GM21825 (cell line): ENCODE measurements around the gene OBP2B.
"Not testable (repeated sequence)": the region's sequence is repeated elsewhere in the genome, so short reads cannot be mapped to it uniquely, and the experiment has no call there.

Experiments
- ATAC-seq: cut with Tn5 transposase; IDR thresholded peaks from one replicate; pipeline ENCODE4 v1.9.1; 2021; ENCODE audit warnings: mild to moderate bottlenecking, moderate library complexity; ENCODE audit not compliant: unreplicated experiment

OBP2B gene

GRCh38 chr9:133238851-133239532, 29.9 kb upstream of the OBP2B start:
- ATAC-seq, result no peak

- ATAC-seq, result no peak
Observed at GRCh38 chr9:133238272-133238850, 29.3 kb upstream of the OBP2B start.

DNA sequence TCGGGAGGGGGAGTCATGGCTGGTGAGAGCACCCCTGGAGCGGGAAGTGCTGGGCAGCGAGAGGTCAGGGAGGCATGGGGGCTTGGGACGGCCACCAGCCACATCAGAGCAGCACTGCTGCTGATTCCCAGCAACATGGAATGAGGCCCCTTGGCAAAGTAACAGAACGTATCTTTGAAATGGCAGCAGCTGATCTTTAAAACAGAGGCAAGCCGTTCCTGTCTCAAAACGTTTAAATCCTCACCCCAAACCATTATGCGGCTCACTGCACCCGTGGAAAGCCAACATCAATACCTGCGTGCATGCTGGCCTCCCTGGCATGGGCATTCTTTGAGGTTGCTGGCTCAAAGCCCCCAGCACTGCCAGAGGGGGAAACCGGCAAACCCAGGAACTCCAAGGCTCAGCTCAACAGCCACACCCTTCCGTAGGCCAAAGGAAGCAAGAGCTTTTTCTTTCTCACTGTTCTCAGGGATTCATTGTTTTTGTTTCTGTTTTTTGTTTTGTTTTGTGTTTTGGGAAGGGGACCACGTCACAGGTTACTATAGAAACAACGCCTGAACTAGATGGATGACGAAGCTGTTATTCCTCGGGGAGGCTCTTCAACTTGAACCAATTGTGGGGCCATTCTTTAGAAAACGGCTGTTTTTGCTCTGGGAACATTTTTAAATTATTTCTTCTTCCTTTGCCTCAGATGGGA, 28.1 kb upstream of the OBP2B start:
- ATAC-seq, result no peak

GRCh38 chr9:133236291-133237034, 27.4 kb upstream of the OBP2B start:
- ATAC-seq, result not testable (repeated sequence)

GRCh38 chr9:133235549-133236222, 26.6 kb upstream of the OBP2B start:
- ATAC-seq, result no peak

DNA sequence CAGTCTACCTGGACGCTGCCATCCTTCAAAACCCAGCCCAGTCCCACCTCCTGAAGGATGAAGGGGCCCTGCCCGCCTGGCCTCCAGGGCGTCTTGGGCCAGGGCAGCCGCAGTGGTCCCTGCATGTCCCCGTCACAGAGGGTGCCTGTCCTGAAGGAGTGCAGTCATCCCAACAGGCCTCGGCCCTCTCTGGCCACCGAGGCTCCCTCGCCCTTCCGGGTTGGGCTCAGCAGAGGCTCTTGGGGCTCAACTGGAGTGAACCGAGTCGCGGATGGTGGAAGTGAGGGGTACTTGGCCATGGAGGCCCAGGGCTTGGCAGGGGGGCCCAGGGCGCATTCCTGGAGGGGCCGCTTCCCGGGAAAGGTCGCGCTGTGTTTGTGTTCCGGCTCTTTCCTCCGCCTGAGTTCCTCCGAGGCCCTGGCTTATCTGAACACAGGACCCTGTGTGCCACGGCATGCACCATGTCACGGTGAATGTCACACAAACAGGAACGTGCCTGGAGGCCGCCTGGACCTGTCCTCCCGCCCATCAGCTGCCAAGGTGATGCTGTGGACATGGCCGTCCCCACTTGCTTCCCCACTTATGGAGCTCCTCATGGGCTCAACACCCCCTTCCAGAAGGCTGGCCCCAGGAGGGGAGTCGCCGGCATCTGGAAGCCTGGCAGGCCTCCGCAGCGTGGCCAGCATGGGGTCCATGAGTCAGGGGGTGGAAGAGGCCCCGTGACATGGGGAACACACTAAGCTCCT, 25.7 kb upstream of the OBP2B start:
- ATAC-seq, result no peak

DNA sequence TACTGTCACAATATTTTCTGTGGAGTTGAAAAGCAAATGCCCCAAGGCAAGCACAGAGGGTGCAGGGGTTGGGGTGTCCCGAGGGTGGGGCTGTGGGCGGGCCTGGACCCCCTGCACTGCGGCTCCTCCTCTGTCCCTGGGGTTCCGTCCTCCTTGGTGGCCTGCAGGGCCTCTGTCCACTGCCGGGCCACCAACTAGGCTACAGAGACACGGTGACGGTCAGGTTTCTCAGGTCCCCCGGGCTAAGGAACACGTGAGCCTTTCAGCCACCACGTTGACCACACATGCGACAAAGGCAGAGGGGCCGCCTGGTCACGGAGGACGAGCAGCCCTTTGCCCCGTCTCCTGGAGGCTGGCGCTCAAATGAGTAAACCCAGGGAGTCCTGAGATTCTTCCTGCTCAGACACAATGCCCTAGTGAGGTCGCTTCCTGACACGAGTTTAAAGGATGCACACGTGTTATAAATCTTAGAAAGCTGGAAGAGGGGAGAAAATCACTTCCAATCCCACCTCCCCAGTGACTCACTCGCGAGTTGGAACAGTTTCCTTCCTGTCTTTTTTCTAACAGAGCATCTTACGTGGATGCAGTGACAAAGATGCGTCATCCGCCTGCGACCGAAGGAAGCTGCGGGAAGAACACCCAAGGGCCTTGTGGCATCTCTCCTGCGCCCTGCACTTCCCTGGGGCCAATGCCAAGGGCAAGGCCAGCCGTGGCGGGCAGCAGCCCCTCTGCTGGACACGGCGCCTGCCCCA, 24.8 kb upstream of the OBP2B start:
- ATAC-seq, result no peak

- ATAC-seq, result not testable (repeated sequence)
Observed at GRCh38 chr9:133231934-133232568, 23.0 kb upstream of the OBP2B start.

DNA sequence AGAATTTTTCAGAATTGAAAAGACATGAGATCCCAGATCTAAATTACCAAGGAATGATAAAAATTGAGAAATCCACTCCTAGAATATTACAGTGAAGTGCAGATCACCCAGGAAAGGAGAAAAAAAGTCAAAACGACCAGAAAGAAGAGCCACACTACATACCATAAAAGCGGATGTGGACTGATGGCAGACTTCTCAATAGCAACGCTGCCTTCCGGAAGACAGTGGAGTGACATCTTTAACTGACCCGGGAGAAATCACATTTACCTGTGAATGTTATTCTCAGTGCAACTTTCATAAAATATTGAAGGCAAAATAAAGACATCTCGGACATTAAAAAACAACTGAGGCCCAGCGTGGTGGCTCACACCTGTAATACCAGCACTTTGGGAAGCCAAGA, 21.5 kb upstream of the OBP2B start:
- not testable (repeated sequence) for ATAC-seq

DNA sequence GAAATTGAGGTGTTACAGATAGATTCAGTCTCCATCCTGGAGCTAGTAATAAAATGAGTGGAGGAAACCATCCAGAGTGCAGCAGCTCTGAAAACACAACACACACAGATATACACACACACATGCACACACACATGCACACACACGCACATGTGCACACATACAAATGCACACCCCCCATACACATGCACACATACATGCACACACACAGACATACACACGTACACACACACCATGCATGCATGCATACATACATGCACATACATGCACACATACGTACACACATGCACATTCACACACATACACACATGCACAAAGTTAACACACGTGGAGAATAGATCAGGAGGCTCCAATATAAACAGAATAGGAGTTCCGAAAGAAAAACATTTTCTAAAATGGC, 21.0 kb upstream of the OBP2B start:
- ATAC-seq, result no peak

DNA sequence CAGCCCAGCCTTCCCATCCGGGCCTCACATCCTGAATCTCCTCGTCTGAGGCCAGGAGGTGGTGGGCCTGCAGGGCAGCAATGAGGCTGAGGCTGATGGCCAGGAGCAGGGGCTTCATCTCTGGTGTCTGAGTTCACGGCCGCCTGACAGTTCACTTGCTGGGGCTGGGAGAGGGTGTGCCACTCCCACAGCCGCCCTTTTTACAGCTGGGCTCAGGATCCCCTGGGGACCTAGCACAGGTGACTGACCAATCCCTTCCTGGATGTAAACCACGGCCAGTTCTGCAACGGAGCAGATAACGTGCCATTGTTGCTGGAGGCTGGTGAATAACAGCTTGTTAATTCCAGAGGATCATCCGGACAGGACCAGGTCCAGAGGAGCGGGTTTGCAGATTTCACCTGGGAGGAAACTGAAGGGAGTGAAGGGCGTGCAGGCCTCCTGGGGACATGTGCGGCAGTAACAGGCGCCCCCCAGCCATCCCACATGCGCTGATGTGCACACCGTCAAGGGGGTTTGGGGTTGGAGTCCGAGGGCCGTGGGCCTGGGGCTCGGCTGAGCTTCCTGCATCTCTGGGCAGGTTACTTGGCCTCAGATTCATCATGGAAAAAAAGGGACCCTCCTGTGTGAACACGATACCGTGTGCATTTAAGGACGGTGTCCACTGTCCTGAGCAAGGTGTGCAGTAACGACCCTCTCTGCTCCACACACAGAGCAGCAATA, 19.6 kb upstream of the OBP2B start:
- ATAC-seq, result not testable (repeated sequence)

GRCh38 chr9:133227996-133228395, 18.9 kb upstream of the OBP2B start:
- not testable (repeated sequence) for ATAC-seq

GRCh38 chr9:133227242-133227860, 18.3 kb upstream of the OBP2B start:
- no peak for ATAC-seq

DNA sequence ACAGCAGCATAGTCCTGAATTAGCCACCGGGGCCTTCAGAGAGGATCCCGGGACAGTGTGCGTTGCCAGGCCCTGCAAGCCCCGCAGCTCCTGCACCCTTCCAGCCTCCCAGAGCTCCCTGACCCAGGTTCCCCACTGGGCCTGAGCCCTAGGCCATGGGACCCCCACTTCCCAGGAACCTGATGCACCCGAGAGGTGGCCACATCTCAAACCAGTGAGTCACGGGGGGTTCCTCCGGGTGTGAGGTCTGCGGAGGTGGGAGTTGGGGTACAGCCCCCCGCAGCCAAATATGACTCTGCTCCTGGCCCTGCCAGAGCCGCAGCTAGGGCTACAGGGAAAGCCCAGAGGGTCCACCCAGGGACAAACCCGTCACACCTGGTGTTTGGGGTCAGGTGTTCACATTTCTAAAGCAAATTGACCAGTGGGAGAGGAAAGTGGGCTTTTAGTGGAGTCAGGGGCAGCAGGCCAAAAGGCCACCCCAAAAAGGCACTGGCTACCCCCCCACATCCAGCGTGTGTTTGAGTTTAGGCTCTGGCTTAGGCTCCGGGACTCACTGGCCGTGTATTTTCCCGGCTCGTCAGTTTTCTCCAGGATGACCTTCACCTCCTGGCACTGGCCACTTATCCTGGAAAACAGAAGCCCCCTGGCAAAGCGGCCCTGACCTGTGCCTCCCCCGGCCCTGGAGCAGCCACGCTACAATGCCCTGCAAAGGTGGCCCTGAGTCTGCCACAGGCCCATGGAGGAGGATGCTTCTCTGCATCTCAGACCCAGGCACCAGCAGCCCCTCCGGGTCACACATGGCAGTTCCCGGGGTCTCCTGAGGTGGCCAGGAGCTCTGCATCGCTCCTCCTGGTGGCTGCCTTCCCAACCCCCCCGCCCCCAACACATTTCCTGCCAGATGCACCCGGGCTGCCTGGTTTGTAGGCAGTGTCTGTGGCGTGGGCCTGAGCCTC, 17.4 kb upstream of the OBP2B start:
- no peak for ATAC-seq

DNA sequence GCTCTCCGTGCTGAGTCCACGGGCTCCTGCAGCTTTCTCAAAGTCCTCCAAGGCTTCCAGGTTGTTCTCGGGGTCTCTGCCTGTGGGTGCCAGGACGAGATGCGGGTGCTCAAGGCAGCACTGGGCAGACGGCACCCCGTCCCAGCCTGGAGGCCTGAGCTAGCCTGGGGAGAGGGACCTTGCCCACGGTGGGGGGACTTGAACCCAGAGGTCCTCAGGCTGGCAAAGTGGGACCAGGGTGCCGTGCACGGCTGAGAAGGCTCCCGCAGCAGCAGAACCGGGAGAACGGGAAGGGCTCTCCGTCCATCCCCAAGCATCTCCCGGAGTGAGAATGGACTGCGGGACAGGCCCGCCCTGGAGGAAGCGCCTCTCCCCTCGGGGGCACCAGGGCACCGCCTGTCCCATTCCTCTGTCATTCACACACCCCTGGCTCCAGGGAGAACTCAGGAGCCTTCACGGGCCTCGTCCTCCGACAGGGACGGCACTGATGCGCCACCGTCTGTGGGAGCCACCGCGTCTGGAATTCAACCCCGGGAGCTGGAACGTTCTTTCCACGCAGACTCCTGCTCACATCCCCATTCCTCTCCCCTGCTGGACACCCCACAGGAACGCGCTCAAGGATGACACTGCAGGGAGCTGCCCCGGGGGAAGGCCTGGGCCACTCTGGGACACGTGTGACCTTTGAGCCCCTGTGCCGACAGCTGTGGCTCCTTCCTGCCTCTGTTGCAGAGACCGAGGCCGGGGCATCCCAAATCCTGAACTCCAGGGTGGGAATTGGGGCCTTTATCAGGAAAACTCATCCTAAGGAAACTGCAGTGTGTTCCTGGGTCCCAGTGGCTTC, 16.3 kb upstream of the OBP2B start:
- no peak for ATAC-seq

- ATAC-seq, result no peak
Observed at GRCh38 chr9:133224762-133225161, 15.7 kb upstream of the OBP2B start.
